HFF-Myc (cell line): Measurements from ENCODE around the gene DMBX1.

Experiments used
- DNase-seq: peaks from one replicate; pipeline ENCODE4 v3.0.0-alpha.2; 2011; ENCODE audit warnings: low read depth; ENCODE audit errors: extremely low read depth
- H3K4me3 ChIP-seq: replicated peaks from 2 replicates; pipeline ENCODE4 v1.5.1; 2011; ENCODE audit warnings: low read depth, mild to moderate bottlenecking, control low read depth, low read length
- TF ChIP-seq, protein P1 (sequence below): IDR thresholded peaks from 2 replicates; pipeline ENCODE4 v1.5.1; 2012; ENCODE audit warnings: mild to moderate bottlenecking, low read depth, low read length, control low read depth; ENCODE audit errors: missing control alignments

The DMBX1 gene

DNA sequence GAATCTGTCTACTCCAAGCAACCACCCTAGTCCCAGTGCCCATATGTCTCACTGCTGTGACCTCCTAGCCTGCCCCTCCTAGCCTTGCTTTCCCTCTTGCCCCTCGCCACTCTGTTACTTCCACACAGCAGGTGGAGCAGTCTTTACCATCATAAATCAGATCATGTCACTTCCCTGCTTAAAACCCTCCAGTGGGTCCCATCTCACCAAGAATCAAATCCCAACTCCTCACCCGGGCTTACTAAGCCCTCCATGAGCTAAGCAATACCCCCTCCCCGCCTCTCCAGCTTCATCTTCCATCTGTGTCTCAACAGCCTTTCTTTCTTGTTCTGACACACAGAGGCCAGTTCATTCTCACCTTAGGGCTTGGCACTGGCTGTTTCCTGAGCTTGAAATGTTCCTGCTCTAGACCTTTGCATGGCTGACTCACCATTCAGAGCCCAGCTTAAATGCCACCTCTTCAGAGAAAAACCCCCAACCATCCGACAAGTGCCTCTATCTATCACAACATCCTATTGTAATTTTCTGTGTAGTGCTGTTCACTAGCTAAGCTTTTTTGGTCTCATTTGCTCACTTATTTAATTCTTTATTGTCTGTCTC, 39.5 kb downstream of the DMBX1 start:
- no peak for DNase-seq
- TF ChIP-seq, protein P1, sequence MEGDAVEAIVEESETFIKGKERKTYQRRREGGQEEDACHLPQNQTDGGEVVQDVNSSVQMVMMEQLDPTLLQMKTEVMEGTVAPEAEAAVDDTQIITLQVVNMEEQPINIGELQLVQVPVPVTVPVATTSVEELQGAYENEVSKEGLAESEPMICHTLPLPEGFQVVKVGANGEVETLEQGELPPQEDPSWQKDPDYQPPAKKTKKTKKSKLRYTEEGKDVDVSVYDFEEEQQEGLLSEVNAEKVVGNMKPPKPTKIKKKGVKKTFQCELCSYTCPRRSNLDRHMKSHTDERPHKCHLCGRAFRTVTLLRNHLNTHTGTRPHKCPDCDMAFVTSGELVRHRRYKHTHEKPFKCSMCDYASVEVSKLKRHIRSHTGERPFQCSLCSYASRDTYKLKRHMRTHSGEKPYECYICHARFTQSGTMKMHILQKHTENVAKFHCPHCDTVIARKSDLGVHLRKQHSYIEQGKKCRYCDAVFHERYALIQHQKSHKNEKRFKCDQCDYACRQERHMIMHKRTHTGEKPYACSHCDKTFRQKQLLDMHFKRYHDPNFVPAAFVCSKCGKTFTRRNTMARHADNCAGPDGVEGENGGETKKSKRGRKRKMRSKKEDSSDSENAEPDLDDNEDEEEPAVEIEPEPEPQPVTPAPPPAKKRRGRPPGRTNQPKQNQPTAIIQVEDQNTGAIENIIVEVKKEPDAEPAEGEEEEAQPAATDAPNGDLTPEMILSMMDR, result no peak
- H3K4me3 ChIP-seq, result no peak overlapping the region

DNA sequence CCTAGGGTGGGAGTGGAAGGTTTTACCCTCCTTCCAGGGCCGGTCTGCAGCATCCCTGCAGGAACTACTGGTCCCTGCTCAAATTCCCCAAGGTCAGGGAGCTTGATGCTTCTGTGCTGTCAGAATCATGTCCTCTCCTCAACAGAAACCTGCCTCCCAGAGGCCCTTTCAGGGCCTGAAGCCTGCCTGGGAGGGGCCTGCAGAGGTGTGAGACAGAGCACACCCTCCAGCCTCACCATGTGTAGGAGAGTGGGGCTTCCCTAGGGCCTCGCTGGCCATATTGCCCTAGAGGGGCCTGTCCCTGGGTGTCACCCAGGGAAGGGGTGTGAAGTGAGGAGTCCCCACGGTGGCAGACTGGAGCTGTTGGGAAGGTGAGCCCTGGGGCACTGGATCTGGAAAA, 40.7 kb downstream of the DMBX1 start:
- no peak for DNase-seq
- H3K4me3 ChIP-seq, result no peak overlapping the region
- TF ChIP-seq, protein P1, result no peak

DNA sequence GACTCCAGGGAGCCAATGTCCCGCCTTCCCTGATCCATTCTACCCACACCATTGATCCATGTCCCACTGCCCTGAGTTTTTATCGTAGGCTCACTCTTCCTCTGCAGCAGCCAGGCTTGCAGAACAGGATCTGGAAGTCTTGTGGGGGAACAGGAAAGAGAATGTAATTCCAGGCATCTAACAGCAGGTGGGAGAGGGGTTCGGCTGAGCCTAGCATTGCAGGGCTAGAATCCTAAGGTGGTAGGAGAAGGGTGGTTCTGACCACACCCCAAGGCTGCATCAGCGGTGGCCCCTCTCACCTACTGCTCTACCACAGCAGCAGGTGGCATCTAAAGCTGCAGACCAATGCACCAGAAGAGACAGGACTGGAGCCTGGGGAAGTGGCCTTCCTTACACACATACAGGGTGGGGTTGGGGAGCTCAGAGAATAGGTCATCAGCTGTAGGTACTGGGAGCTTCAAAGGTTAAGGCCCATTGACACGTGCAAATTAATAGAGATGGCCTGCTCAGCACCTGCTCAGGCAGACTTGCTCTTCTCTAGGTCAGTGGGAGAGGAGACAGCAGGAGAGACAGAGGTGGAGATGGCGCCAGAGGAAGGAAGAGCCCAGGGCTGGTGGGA, 41.3 kb downstream of the DMBX1 start:
- TF ChIP-seq, protein P1, result peak; percentile 13
- no peak overlapping the region for H3K4me3 ChIP-seq
- no peak for DNase-seq

DNA sequence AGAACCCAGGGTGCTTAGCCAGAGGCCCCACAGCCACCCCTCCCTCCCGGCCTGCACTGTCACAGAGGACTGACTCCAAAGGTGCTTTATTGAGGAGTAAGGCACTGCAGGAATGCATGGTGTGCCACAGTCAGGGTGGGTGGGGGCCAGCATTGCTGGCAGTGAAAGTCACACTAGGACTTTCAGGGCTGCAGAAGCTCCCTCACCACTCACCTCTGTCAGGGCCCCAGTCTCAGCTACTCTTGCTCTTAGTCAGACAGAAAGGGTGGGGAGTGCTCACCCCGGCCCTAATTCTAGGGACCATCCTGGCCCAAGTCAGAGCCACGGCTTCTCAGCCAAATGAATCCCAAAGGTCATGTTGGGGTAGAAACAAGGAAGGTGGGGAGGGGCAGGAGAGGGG, 42.5 kb downstream of the DMBX1 start:
- DNase-seq, result no peak
- no peak overlapping the region for H3K4me3 ChIP-seq
- TF ChIP-seq, protein P1, result no peak

DNA sequence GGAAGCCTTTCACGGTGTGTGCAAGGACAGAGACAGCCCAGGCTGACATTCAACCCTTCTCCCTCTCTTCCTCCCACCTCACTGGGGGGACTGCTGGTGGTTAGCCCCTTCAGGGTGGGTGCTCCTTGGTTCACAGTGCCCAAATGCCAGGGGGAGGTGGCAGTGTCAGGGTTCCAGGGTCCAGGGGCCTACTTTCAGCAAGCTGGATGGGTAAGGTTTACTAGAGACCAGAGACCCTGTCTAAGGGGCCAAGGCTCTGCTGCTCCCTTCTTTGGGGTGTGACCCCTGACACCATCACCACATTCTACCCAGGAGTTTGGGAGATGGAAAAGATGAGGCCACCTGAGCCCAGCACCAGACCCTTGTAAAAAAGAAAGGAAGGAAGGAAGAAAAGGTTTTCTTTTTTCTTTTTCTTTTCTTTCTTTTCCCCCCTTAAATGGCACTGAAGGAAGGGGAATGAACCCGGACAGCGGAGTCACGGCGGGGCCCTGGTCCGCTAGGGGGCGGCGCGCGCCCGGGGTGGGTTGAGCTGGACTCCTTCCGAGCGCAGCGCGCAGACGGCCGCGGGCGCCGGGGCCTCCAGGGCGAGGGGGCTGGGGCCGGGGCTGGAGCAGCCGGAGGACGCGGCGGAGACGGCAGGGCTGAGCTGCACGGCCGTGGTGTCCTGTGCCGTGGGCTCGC, 43.0 kb downstream of the DMBX1 start:
- TF ChIP-seq, protein P1, result peak; percentile 69
- no peak overlapping the region for H3K4me3 ChIP-seq
- no peak for DNase-seq

DNA sequence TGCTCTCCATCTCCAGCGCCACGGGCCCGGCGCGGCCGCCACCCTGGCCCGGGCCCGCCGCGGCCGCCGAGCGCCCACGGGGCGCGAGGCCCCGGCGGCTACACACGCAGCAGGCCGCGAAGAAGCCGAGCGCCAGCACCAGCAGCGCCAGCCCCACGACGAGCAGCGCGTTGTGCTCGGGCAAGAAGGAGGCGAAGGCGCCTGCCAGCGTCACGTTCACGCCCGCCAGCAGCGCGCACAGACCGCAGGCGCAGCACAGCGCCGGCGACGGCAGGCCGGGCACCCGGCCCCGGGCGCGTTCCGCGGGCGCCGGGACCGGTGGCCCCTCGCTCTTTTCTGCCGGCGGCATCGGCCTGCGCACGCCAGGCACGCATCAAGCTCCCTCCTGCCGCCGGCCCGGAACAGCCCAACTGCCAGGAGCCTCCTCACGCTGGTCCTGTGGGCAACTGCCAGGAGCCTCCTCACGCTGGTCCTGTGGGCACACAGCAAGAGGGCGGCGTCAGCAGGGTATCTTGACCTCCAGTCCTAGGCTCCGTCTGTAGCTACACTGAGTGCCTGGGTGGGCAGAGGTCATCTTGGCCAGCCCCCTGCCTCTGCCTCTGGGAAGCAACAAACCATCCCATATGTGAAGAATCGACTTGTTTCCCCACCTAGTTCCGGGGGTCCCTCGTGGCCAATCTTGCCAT, 43.7 kb downstream of the DMBX1 start:
- TF ChIP-seq, protein P1, result no peak
- no peak overlapping the region for H3K4me3 ChIP-seq
- DNase-seq, result no peak
